Naive thymus-derived CD8-positive, alpha-beta T cell (primary cell): ENCODE measurements around the gene EMC6. TPM values are rescaled to one million over a fixed set of nuclear protein-coding genes. Genes with fewer than 3 reads are reported as not detected.

ENCODE experiments used
- ATAC-seq, 2 donors: fragments of 150-1000 bp; cut with Tn5 transposase in 1 of 2; sonication (Bioruptor Pico), chemical (Tn5 transposase) in 1 of 2; 1 replicate in 1 of 2; 2 replicates in 1 of 2; pipeline ENCODE4 v1.10.0; 2021; ENCODE audit warnings: mild to moderate bottlenecking in 2 of 2, moderate library complexity in 2 of 2
- POLR2A ChIA-PET: fragments of 350-600 bp; sonication (Branson Sonifier 250); formaldehyde crosslinking; loops from one replicate; lab custom pipeline; 2021; ENCODE audit warnings: antibody characterized with exemption; lab: Charles Lee
- DNase-seq, 10 donors: peaks; one replicate each; pipeline versions ENCODE4 v3.0.0 to v3.0.0-alpha.2; 2020 to 2022
- H3K27ac Mint-ChIP-seq, 10 donors: one replicate each; pipeline ENCODE4 v1.8.0; 2020 to 2022; ENCODE audit warnings: mild to moderate bottlenecking in 10 of 10, mixed read lengths in 10 of 10, moderate library complexity in 4 of 10, inconsistent platforms in 1 of 10
- H3K27me3 Mint-ChIP-seq, 5 donors: one replicate each; pipeline ENCODE4 v1.8.0; 2021 to 2022; ENCODE audit warnings: mixed read lengths in 5 of 5
- H3K36me3 Mint-ChIP-seq, 3 donors: one replicate each; pipeline ENCODE4 v1.8.0; 2020 to 2022; ENCODE audit warnings: mixed read lengths in 3 of 3, mild to moderate bottlenecking in 2 of 3, inconsistent platforms in 1 of 3
- H3K4me1 Mint-ChIP-seq, 4 donors: one replicate each; pipeline ENCODE4 v1.8.0; 2021 to 2022; ENCODE audit warnings: mixed read lengths in 4 of 4
- H3K4me3 Mint-ChIP-seq, 10 donors: one replicate each; pipeline ENCODE4 v1.8.0; 2020 to 2022; ENCODE audit warnings: mild to moderate bottlenecking in 10 of 10, mixed read lengths in 10 of 10, moderate library complexity in 6 of 10, inconsistent platforms in 1 of 10
- H3K9me3 Mint-ChIP-seq, 9 donors: one replicate each; pipeline ENCODE4 v1.8.0; 2020 to 2022; ENCODE audit warnings: mixed read lengths in 9 of 9, mild to moderate bottlenecking in 3 of 9, inconsistent platforms in 1 of 9, moderate library complexity in 1 of 9
- polyA plus RNA-seq, 3 donors: library from polyadenylated mRNA; unstranded; fragments of 300-500 nt; fragmentation: Illumina TruSeq; gene quantifications; one replicate each; pipeline ENCODE4 v1.2.3, GENCODE V29; 2021
- total RNA-seq, 8 experiments: library from RNA in 2 of 8; stranded (reverse) in 2 of 8; gene quantifications; one replicate each; pipeline ENCODE4 v1.2.3 and lab custom pipeline; 2021 to 2026

The EMC6 gene
- 10 to 100 TPM; 29.8 TPM for total RNA-seq
- polyA plus RNA-seq, result 10 to 100 TPM; 83.3 to 97.0 (median 92.5) TPM
- 6.4 to 22.8 (median 13.9) reads per million in 6 experiments for total RNA-seq (lab: John Stamatoyannopoulos, UW)

GRCh38 chr17:3668279-3669084, at the start of gene EMC6, which contains the start of gene TAX1BP3:
EMC6 (plus strand) TSS chr17:3668812; CDS start chr17:3669147, 335 bp downstream.
TAX1BP3 (minus strand) TSS chr17:3668578; CDS start chr17:3668526, 52 bp downstream.
- H3K9me3 Mint-ChIP-seq, result no peaks in the 10 kb centered on the region
- POLR2A ChIA-PET, result interaction anchor here (0.6 to 1.3 kb wide), 4 partner anchors 27 to 55 kb away, joined by 3 to 6 read pairs (median 4); partner anchors contain the start of genes CTNS, HASPIN and SHPK
- peaks cover 0 to 14% (median 0%) of the 10 kb centered on the region in 3 donors for H3K36me3 Mint-ChIP-seq
- ATAC-seq (peak; percentile 95 to 97), DNase-seq (peak; percentile 96 to 100 (median 99))
- H3K27ac Mint-ChIP-seq, result peak within 1 kb of the TSS; percentile 73 to 95 (median 91)
- H3K4me3 Mint-ChIP-seq, result peak within 1 kb of the TSS; percentile 85 to 94 (median 92)
- no peaks in the 10 kb centered on the region for H3K27me3 Mint-ChIP-seq
- peaks cover 14 to 31% (median 29%) of the 10 kb centered on the region in 4 donors for H3K4me1 Mint-ChIP-seq

GRCh38 chr17:3621146-3621720, 47.4 kb upstream of the EMC6 start:
- no peak overlapping the region for H3K4me3 Mint-ChIP-seq
- POLR2A ChIA-PET, result no interaction called here
- peaks cover 12 to 85% (median 57%) of the 10 kb centered on the region in 3 donors for H3K36me3 Mint-ChIP-seq
- H3K27ac Mint-ChIP-seq, result no peak overlapping the region
- ATAC-seq (no peak), DNase-seq (no peak)
- no peaks in the 10 kb centered on the region for H3K27me3 Mint-ChIP-seq
- H3K4me1 Mint-ChIP-seq, result no peaks in the 10 kb centered on the region
- peaks cover 0 to 8% (median 0%) of the 10 kb centered on the region in 9 donors for H3K9me3 Mint-ChIP-seq

GRCh38 chr17:3622977-3623594, 45.5 kb upstream of the EMC6 start:
- Mint-ChIP-seq H3K9me3 (peaks cover 0 to 5% (median 0%) of the 10 kb centered on the region in 9 donors), H3K4me3 (no peak overlapping the region), H3K36me3 (peaks cover 10 to 83% (median 45%) of the 10 kb centered on the region in 3 donors), H3K4me1 (peaks cover 0 to 4% (median under 1%) of the 10 kb centered on the region in 4 donors), H3K27ac (no peak overlapping the region), H3K27me3 (no peaks in the 10 kb centered on the region)
- ATAC-seq (no peak), DNase-seq (no peak)
- POLR2A ChIA-PET, result interaction anchor here (0.7 kb wide), 1 partner anchor 19 kb away, joined by 4 read pairs; no protein-coding TSS in a partner anchor

GRCh38 chr17:3626831-3627768, 41.5 kb upstream of the EMC6 start:
- peaks cover 0 to 5% (median 2%) of the 10 kb centered on the region in 4 donors for H3K4me1 Mint-ChIP-seq
- DNase-seq, result no peak
- H3K27me3 Mint-ChIP-seq, result no peaks in the 10 kb centered on the region
- peaks cover 7 to 69% (median 22%) of the 10 kb centered on the region in 3 donors for H3K36me3 Mint-ChIP-seq
- ATAC-seq, result no peak
- no peak overlapping the region for H3K4me3 Mint-ChIP-seq
- H3K9me3 Mint-ChIP-seq, result no peaks in the 10 kb centered on the region
- no peak overlapping the region for H3K27ac Mint-ChIP-seq
- POLR2A ChIA-PET, result interaction anchor here (1.5 kb wide), 1 partner anchor 9 kb away, joined by 4 read pairs; the partner anchor contains the start of gene CTNS

GRCh38 chr17:3627769-3628167, 40.8 kb upstream of the EMC6 start:
- Mint-ChIP-seq H3K4me3 (no peak overlapping the region), H3K4me1 (peaks cover 0 to 7% (median 3%) of the 10 kb centered on the region in 4 donors), H3K9me3 (no peaks in the 10 kb centered on the region), H3K27ac (no peak overlapping the region), H3K36me3 (peaks cover 7 to 67% (median 22%) of the 10 kb centered on the region in 3 donors), H3K27me3 (no peaks in the 10 kb centered on the region)
- ATAC-seq (no peak), DNase-seq (no peak)
- POLR2A ChIA-PET, result interaction anchor here (1.5 kb wide), 1 partner anchor 9 kb away, joined by 4 read pairs; the partner anchor contains the start of gene CTNS

DNA sequence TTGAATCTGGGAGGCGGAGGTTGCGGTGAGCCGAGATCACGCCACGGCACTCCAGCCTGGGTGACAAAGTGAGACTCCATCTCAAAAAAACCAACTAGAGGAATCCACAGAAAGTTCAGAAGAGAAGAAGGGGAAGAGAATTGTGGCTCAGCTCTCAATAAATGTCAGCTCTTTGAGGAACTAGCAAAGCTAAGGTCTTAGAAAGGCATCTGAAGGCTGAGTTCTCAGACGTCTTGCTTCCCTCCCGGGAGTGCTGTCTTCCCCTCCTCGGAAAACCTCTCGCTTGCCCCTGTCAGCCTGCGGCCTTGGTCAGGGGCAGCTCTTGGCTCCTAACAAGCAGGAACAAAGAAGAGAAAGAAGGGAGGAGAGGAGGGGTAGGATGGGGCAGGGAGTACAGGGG, 37.8 kb upstream of the EMC6 start:
- POLR2A ChIA-PET, result no interaction called here
- no peak overlapping the region for H3K4me3 Mint-ChIP-seq
- no peak overlapping the region for H3K27ac Mint-ChIP-seq
- peaks cover 7 to 44% (median 10%) of the 10 kb centered on the region in 3 donors for H3K36me3 Mint-ChIP-seq
- H3K9me3 Mint-ChIP-seq, result no peaks in the 10 kb centered on the region
- no peaks in the 10 kb centered on the region for H3K27me3 Mint-ChIP-seq
- ATAC-seq, result no peak
- H3K4me1 Mint-ChIP-seq, result peaks cover 9 to 26% (median 13%) of the 10 kb centered on the region in 4 donors
- no peak for DNase-seq

GRCh38 chr17:3632287-3632686, 36.3 kb upstream of the EMC6 start:
- H3K4me1 Mint-ChIP-seq, result peaks cover 9 to 27% (median 17%) of the 10 kb centered on the region in 4 donors
- no peak overlapping the region for H3K27ac Mint-ChIP-seq
- no peaks in the 10 kb centered on the region for H3K9me3 Mint-ChIP-seq
- H3K36me3 Mint-ChIP-seq, result peaks cover 1 to 30% (median 2%) of the 10 kb centered on the region in 3 donors
- no peak for ATAC-seq
- POLR2A ChIA-PET, result no interaction called here
- H3K27me3 Mint-ChIP-seq, result no peaks in the 10 kb centered on the region
- no peak for DNase-seq
- H3K4me3 Mint-ChIP-seq, result no peak overlapping the region

GRCh38 chr17:3635474-3636153, 33.0 kb upstream of the EMC6 start:
- Mint-ChIP-seq H3K9me3 (no peaks in the 10 kb centered on the region), H3K36me3 (peaks cover 0 to 3% (median 0%) of the 10 kb centered on the region in 3 donors), H3K27ac (peak overlapping the region in 9 of 10 donors; percentile 14 to 96 (median 75)), H3K4me3 (peak overlapping the region; percentile 84 to 100 (median 98)), H3K27me3 (no peaks in the 10 kb centered on the region), H3K4me1 (peaks cover 17 to 41% (median 29%) of the 10 kb centered on the region in 4 donors)
- POLR2A ChIA-PET, result interaction anchor here (0.6 to 1.9 kb wide), 8 partner anchors 12 to 1850 kb away, joined by 3 to 7 read pairs (median 4); partner anchors contain the start of genes DERL2, EMC6, HASPIN and MIS12
- ATAC-seq (peak; percentile 15 to 39), DNase-seq (peak in 1 of 10 donors; percentile 4)

GRCh38 chr17:3636154-3636907, 32.3 kb upstream of the EMC6 start, which contains the start of the genes CTNS and SHPK:
CTNS (plus strand) TSS chr17:3636760; CDS start chr17:3640207, 3,447 bp downstream.
SHPK (minus strand) TSS chr17:3636250; CDS start chr17:3636219, 31 bp downstream.
- ATAC-seq (peak; percentile 96 to 98), DNase-seq (peak; percentile 90 to 96 (median 93))
- Mint-ChIP-seq H3K4me1 (peaks cover 14 to 41% (median 29%) of the 10 kb centered on the region in 4 donors), H3K27me3 (no peaks in the 10 kb centered on the region), H3K27ac (peak within 1 kb of the TSS; percentile 96 to 100 (median 99)), H3K9me3 (no peaks in the 10 kb centered on the region), H3K36me3 (peaks cover 0 to 3% (median 0%) of the 10 kb centered on the region in 3 donors), H3K4me3 (peak within 1 kb of the TSS; percentile 94 to 100 (median 98))
- POLR2A ChIA-PET, result interaction anchor here (0.5 to 1.9 kb wide), 13 partner anchors 9 to 1850 kb away, joined by 3 to 13 read pairs (median 4); partner anchors contain the start of genes DERL2, EMC6, HASPIN and MIS12

DNA sequence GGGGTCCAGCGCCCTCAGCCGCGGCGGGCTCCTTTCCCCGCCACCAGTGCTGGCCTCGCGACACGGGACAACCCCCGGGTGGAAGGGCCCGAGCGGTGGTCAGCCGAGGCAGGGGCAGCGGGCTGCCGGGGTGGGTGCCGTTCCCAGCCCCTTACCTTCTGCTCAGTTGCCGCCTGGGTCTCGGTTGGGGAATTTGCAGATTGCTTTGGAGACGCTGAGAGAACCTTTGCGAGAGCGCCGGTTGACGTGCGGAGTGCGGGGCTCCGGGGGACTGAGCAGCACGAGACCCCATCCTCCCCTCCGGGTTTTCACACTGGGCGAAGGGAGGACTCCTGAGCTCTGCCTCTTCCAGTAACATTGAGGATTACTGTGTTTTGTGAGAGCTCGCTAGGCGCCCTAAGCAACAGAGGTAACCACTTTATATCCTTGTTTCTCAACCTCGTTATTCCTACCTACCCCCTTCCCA, 31.7 kb upstream of the EMC6 start:
- Mint-ChIP-seq H3K4me3 (peak overlapping the region; percentile 82 to 99 (median 96)), H3K36me3 (peaks cover 0 to 3% (median 0%) of the 10 kb centered on the region in 3 donors), H3K27me3 (no peaks in the 10 kb centered on the region), H3K9me3 (no peaks in the 10 kb centered on the region), H3K27ac (peak overlapping the region; percentile 55 to 97 (median 79)), H3K4me1 (peaks cover 14 to 41% (median 29%) of the 10 kb centered on the region in 4 donors)
- POLR2A ChIA-PET, result interaction anchor here (0.5 to 1.9 kb wide), 8 partner anchors 10 to 1849 kb away, joined by 3 to 7 read pairs (median 4); partner anchors contain the start of genes DERL2, EMC6, HASPIN and MIS12
- DNase-seq (peak in 1 of 10 donors; percentile 11), ATAC-seq (peak in 1 of 2 donors; percentile 2)
